ENCODE results near the gene GPR31.

The GPR31 gene

DNA sequence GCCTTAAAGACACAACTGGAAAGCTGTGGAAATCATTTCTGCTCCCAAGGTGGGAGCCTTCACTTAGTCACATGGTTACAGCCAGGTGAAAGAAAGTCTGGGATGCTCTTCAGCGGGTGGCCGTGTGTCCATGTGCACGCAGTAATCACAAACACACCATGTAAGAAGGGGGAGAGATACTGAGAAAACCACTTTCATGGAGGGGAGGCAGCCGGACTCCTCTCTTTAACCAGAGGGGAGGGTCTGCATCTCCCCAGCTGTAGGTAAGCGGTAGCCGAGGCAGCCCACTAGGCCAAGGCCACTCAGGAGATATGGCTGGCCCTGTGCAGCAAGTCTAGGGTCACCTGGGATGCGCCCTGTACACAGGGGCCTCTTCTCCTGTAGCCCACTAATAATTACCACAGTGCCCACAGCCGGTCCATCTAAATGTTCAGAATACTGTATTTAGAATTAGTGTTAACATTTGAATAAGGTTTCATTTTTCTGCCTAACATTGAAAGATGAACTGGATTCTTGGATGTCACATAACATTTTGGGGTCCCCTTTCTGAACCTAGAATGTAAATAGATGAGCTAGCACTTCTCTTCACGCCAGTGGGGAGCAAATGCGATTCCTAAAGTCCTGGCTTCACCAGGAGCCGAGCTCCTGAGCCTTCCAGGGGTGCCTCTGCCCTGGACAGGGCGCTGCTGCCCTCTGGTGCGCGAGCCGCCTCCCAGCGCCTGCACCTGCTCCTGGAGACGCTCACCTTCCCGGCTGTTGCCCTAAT, 15.9 kb downstream of the GPR31 start:
- peak; percentile 52 for DNase-seq (ENCODE audit: low spot score)
- TF ChIP-seq, protein P1, sequence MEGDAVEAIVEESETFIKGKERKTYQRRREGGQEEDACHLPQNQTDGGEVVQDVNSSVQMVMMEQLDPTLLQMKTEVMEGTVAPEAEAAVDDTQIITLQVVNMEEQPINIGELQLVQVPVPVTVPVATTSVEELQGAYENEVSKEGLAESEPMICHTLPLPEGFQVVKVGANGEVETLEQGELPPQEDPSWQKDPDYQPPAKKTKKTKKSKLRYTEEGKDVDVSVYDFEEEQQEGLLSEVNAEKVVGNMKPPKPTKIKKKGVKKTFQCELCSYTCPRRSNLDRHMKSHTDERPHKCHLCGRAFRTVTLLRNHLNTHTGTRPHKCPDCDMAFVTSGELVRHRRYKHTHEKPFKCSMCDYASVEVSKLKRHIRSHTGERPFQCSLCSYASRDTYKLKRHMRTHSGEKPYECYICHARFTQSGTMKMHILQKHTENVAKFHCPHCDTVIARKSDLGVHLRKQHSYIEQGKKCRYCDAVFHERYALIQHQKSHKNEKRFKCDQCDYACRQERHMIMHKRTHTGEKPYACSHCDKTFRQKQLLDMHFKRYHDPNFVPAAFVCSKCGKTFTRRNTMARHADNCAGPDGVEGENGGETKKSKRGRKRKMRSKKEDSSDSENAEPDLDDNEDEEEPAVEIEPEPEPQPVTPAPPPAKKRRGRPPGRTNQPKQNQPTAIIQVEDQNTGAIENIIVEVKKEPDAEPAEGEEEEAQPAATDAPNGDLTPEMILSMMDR (conservative IDR thresholded peaks at IDR 0.05; ENCODE audit: low read depth), result peak; percentile 64
- H3K27ac ChIP-seq, result no peak overlapping the region
- POLR2A ChIA-PET (ENCODE audit: low non-redundant PET), result no interaction called here
- CTCF ChIA-PET, result interaction anchor here (0.5 to 1.4 kb wide), 12 partner anchors 14 to 1061 kb away, joined by 3 to 10 read pairs (median 3); partner anchors contain the start of gene CEP43

DNA sequence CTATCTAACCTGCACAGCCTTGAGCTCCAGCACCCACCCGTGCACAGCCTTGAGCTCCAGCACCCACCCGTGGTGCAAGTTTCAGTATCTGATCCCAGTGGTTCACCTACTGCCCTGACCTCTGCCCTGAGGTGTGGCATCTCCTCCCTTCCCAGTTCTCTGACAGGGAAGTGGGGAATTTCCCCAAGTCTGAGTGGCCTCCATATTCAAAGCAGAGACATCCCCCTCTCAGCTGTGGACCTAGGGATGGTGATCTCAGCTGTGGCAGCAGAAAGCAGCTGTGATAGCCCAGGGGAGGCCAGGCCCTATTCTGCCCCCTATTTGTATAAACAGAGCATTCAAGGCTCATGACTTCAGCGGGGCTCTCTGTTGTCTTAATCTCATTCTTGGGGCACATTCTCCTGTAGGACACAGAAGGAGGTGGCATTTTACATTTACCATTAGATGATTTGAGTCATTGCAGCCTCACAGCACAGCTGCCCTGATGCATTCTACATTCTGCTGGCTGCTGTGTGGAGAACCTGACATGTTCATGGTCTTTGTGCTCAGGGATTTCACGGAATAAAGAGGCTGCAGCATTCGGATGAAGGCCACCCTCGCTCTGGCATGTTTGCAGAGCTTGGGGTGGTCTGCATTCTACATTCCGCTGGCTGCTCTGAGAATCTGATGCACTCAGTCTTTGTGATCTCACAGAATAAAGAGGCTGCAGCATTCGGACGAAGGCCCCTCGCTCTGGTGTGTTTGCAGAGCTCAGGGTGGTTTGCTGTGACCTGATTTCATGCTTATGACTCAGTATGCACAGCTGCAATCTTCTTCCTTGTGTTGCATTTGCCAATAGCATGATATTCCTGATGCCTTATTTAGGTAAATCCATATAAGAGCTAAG, 16.9 kb downstream of the GPR31 start:
- CTCF ChIA-PET, result interaction anchor here (0.5 to 1.4 kb wide), 3 partner anchors 35 to 151 kb away, joined by 3 to 6 read pairs (median 5); no protein-coding TSS in a partner anchor
- no peak overlapping the region for H3K27ac ChIP-seq
- DNase-seq (ENCODE audit: low spot score), result no peak
- POLR2A ChIA-PET (ENCODE audit: low non-redundant PET), result no interaction called here
- TF ChIP-seq, protein P1 (conservative IDR thresholded peaks at IDR 0.05; ENCODE audit: low read depth), result no peak

DNA sequence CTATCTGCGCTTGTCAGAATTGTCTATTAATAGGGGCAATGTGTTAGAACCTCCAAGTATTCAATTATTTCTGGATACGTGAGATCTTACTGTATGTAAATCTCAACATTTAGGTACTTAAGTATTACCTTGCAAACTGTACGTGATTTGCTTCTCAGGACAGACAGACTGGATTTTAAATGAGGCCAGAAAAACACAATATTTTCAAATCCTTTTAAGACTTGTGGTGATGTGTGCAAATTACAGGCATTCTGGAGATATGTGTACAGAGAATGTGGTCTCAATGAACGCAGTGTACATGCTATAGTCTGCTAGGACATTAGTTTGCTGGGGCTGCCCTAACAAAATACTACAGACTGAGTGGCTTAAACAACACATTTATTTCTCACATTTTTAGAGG, 18.0 kb downstream of the GPR31 start:
- no peak overlapping the region for H3K27ac ChIP-seq
- no peak for DNase-seq (ENCODE audit: low spot score)
- TF ChIP-seq, protein P1 (conservative IDR thresholded peaks at IDR 0.05; ENCODE audit: low read depth), result no peak
- CTCF ChIA-PET, result interaction anchor here (1.1 kb wide), 1 partner anchor 366 kb away, joined by 3 read pairs; no protein-coding TSS in a partner anchor
- POLR2A ChIA-PET (ENCODE audit: low non-redundant PET), result no interaction called here

DNA sequence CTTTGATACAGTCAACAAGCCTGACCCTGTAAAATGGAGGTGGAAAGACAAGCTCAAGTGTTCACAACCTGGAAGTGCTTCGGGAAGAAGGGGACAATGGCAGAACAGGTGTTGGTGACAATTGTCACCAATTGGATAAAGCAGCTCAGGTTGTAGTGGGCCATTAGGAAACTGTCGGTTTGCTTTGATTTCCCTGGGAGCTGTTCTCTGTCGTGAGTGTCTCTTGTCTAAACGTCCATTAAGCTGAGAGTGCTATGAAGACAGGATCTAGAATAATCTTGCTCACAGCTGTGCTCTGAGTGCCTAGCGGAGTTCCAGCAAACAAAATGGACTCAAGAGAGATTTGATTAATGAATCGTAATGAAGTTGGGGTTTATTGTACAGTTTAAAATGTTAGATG, 19.9 kb downstream of the GPR31 start:
- POLR2A ChIA-PET (ENCODE audit: low non-redundant PET), result no interaction called here
- TF ChIP-seq, protein P1 (conservative IDR thresholded peaks at IDR 0.05; ENCODE audit: low read depth), result no peak
- no peak for DNase-seq (ENCODE audit: low spot score)
- CTCF ChIA-PET, result interaction anchor here (0.6 to 2.0 kb wide), 4 partner anchors 108 to 363 kb away, joined by 3 to 13 read pairs (median 4); no protein-coding TSS in a partner anchor
- H3K27ac ChIP-seq, result no peak overlapping the region

DNA sequence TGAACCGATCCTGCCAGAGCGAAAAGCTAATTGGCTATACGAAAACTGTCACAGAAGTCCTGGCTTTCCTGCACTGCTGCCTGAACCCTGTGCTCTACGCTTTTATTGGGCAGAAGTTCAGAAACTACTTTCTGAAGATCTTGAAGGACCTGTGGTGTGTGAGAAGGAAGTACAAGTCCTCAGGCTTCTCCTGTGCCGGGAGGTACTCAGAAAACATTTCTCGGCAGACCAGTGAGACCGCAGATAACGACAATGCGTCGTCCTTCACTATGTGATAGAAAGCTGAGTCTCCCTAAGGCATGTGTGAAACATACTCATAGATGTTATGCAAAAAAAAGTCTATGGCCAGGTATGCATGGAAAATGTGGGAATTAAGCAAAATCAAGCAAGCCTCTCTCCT, 20.7 kb downstream of the GPR31 start:
- H3K27ac ChIP-seq, result no peak overlapping the region
- no peak for DNase-seq (ENCODE audit: low spot score)
- ChIA-PET POLR2A (ENCODE audit: low non-redundant PET) (no interaction called here), CTCF (interaction anchor here (2.0 kb wide), 1 partner anchor 362 kb away, joined by 13 read pairs; no protein-coding TSS in a partner anchor)
- TF ChIP-seq, protein P1 (conservative IDR thresholded peaks at IDR 0.05; ENCODE audit: low read depth), result no peak

DNA sequence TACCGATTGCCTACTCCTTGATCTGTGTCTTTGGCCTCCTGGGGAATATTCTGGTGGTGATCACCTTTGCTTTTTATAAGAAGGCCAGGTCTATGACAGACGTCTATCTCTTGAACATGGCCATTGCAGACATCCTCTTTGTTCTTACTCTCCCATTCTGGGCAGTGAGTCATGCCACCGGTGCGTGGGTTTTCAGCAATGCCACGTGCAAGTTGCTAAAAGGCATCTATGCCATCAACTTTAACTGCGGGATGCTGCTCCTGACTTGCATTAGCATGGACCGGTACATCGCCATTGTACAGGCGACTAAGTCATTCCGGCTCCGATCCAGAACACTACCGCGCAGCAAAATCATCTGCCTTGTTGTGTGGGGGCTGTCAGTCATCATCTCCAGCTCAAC, 21.4 kb downstream of the GPR31 start:
- TF ChIP-seq, protein P1 (conservative IDR thresholded peaks at IDR 0.05; ENCODE audit: low read depth), result no peak
- ChIA-PET POLR2A (ENCODE audit: low non-redundant PET) (no interaction called here), CTCF (no interaction called here)
- no peak for DNase-seq (ENCODE audit: low spot score)
- H3K27ac ChIP-seq, result no peak overlapping the region

Measured in RWPE1 (cell line).